Sigmoid colon (tissue), 4 donors: ENCODE measurements around the gene CCDC107.
A peak's percentile ranks its signal among the peaks of the same experiment; 100 is the strongest.

ENCODE experiments used
- CTCF ChIP-seq, 4 experiments: fragments of 450-650 bp in 3 of 4; fragments of 200-600 bp in 1 of 4; IDR thresholded peaks; one replicate each; pipeline ENCODE4 v1.5.1; 2016 to 2019; ENCODE audit warnings: antibody characterized with exemption in 4 of 4, mild to moderate bottlenecking in 3 of 4, moderate library complexity in 2 of 4
- EP300 ChIP-seq, 4 donors: sonication (generic); formaldehyde crosslinking; IDR thresholded peaks; one replicate each; pipeline ENCODE4 v1.6.1; 2017; ENCODE audit warnings: antibody characterized with exemption in 4 of 4
- POLR2A ChIP-seq, 2 donors: fragments of 450-650 bp; IDR thresholded peaks; one replicate each; pipeline ENCODE4 v1.6.1; 2016; ENCODE audit warnings: antibody characterized with exemption in 2 of 2, mild to moderate bottlenecking in 2 of 2, moderate library complexity in 2 of 2
- POLR2AphosphoS5 ChIP-seq, 4 donors: sonication (generic); formaldehyde crosslinking; IDR thresholded peaks; one replicate each; pipeline ENCODE4 v1.6.1; 2017; ENCODE audit warnings: antibody characterized with exemption in 4 of 4

- TF ChIP-seq EP300 (IDR thresholded peaks at IDR 0.05) (no peak), CTCF (IDR thresholded peaks at IDR 0.05) (peak; percentile 34 to 45 (median 38)), POLR2AphosphoS5 (IDR thresholded peaks at IDR 0.05) (peak; percentile 34 to 66 (median 48)), POLR2A (IDR thresholded peaks at IDR 0.05) (peak in 1 of 2 donors; percentile 58)
These were observed 2.9 kb downstream of the CCDC107 start for GRCh38 chr9:35660966-35661415.
